ENCODE measurements around the gene ATXN1.

Gene ATXN1

DNA sequence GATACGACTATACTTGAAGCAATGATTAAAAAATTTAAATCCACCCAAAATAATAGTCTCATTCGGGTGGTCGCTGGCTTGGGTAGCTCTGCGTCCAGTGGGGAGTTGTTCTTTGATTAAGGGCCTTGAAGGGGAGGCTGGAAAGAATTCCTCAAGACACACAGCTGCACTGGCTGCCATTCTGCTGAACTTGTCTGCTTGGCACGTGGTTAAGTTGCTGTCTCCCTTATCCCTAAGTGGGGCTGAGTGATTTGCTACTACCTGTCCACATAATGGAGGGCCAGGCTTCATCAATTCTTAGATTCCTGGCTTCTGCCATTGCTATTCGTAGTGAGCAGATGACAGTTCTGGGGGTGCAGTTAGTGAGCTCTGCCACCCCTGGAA, 424.4 kb downstream of the ATXN1 start:
- Histone ChIP-seq H4K20me1 (ENCODE audit: low read depth, low read length) (no peaks in the 10 kb centered on the region), H3K9ac (ENCODE audit: low read length) (no peak overlapping the region), H3K9me3 (ENCODE audit: insufficient read depth, low read length) (no peaks in the 10 kb centered on the region), H3K9me2 (replicated peaks; ENCODE audit: insufficient read depth, low read length) (no peaks in the 10 kb centered on the region), H3K4me2 (ENCODE audit: low read depth, low read length, poor library complexity, severe bottlenecking) (no peak overlapping the region), H3K27me3 (ENCODE audit: low read length) (no peaks in the 10 kb centered on the region), H2AFZ (ENCODE audit: low read depth, low read length, severe bottlenecking) (no peak overlapping the region), H3K79me2 (ENCODE audit: insufficient read depth, low read length) (no peaks in the 10 kb centered on the region), H3K4me3 (ENCODE audit: insufficient read depth, low read length, poor library complexity, severe bottlenecking) (no peak overlapping the region), H3K36me3 (ENCODE audit: low read length) (no peaks in the 10 kb centered on the region), H3F3A (ENCODE audit: insufficient read depth) (no peaks in the 10 kb centered on the region), H3K27ac (ENCODE audit: low read depth, low read length) (no peak overlapping the region)
- TF ChIP-seq, protein P1, sequence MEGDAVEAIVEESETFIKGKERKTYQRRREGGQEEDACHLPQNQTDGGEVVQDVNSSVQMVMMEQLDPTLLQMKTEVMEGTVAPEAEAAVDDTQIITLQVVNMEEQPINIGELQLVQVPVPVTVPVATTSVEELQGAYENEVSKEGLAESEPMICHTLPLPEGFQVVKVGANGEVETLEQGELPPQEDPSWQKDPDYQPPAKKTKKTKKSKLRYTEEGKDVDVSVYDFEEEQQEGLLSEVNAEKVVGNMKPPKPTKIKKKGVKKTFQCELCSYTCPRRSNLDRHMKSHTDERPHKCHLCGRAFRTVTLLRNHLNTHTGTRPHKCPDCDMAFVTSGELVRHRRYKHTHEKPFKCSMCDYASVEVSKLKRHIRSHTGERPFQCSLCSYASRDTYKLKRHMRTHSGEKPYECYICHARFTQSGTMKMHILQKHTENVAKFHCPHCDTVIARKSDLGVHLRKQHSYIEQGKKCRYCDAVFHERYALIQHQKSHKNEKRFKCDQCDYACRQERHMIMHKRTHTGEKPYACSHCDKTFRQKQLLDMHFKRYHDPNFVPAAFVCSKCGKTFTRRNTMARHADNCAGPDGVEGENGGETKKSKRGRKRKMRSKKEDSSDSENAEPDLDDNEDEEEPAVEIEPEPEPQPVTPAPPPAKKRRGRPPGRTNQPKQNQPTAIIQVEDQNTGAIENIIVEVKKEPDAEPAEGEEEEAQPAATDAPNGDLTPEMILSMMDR (IDR thresholded peaks at IDR 0.05; ENCODE audit: insufficient read depth, low read length, poor library complexity, severe bottlenecking): no peak
- TF ChIP-seq EZH2phosphoT487 (conservative IDR thresholded peaks at IDR 0.05; ENCODE audit: low read length): no peak

DNA sequence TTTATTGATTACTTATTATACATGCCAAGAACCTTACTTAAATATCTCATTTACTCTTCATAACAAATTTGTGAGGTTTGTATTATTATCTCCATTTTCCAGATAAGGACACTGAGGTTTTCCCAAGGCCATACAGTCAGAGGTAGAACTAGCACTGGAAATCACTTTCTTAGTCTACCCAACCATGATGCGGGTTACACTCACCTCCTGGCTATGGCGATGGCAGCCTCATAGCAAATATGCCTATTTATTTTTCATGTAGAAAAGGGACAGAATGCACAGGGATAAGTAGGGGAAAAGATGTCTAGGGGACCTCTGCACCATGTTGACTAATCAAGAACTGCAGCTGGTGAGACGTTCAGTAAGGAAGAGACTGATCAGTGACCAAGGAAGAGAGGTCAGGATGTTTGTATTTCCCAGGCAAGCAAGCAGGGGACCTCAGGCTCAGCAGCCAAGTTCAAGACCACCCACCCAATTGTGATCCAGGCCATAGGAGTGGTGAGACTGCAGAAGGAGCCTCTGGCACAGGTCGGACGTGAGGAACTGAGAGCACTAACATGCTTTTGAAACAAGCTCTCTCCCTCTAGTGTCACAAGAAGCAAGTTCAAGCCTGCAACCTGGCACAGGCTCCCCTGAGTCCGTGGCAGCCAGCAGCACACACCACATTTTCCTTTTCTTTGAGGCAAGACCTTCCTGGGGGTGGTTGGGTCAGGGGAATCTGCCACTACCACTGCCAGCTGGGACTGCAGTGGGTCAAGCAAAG, 425.0 kb downstream of the ATXN1 start:
- H3K9me3 ChIP-seq (ENCODE audit: insufficient read depth, low read length): no peaks in the 10 kb centered on the region
- H4K20me1 ChIP-seq (ENCODE audit: low read depth, low read length): no peaks in the 10 kb centered on the region
- H3K9me2 ChIP-seq (replicated peaks; ENCODE audit: insufficient read depth, low read length): no peaks in the 10 kb centered on the region
- no peaks in the 10 kb centered on the region for H3K27me3 ChIP-seq (ENCODE audit: low read length)
- no peaks in the 10 kb centered on the region for H3K36me3 ChIP-seq (ENCODE audit: low read length)
- H3K9ac ChIP-seq (ENCODE audit: low read length): no peak overlapping the region
- no peak overlapping the region for H3K4me2 ChIP-seq (ENCODE audit: low read depth, low read length, poor library complexity, severe bottlenecking)
- H2AFZ ChIP-seq (ENCODE audit: low read depth, low read length, severe bottlenecking): no peak overlapping the region
- no peaks in the 10 kb centered on the region for H3F3A ChIP-seq (ENCODE audit: insufficient read depth)
- TF ChIP-seq, protein P1 (IDR thresholded peaks at IDR 0.05; ENCODE audit: insufficient read depth, low read length, poor library complexity, severe bottlenecking): no peak
- no peak for TF ChIP-seq EZH2phosphoT487 (conservative IDR thresholded peaks at IDR 0.05; ENCODE audit: low read length)
- H3K79me2 ChIP-seq (ENCODE audit: insufficient read depth, low read length): no peaks in the 10 kb centered on the region
- H3K27ac ChIP-seq (ENCODE audit: low read depth, low read length): no peak overlapping the region
- no peak overlapping the region for H3K4me3 ChIP-seq (ENCODE audit: insufficient read depth, low read length, poor library complexity, severe bottlenecking)

DNA sequence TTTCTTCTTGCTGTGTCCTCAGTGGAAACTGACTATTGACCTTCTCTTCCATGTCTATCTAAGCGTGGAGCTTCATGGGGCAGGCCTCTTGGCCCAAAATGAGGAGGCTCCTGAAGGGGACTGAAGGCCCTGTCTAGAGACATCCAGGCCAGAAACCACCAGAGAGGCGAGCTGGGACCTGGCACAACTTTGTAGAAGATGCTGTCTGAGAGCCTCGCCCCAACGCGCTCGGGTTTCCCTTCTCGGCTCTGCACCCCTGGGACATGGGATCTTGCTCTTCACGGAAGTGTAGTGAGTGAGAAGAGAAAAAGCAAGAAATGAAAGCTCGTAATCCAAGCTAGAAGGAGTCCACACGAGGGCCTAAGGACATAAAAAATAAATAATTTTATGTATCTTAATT, 426.1 kb downstream of the ATXN1 start:
- Histone ChIP-seq H2AFZ (ENCODE audit: low read depth, low read length, severe bottlenecking) (no peak overlapping the region), H3K4me2 (ENCODE audit: low read depth, low read length, poor library complexity, severe bottlenecking) (no peak overlapping the region), H3K9me2 (replicated peaks; ENCODE audit: insufficient read depth, low read length) (no peaks in the 10 kb centered on the region), H3K4me3 (ENCODE audit: insufficient read depth, low read length, poor library complexity, severe bottlenecking) (no peak overlapping the region), H3K9ac (ENCODE audit: low read length) (no peak overlapping the region), H4K20me1 (ENCODE audit: low read depth, low read length) (no peaks in the 10 kb centered on the region), H3K27me3 (ENCODE audit: low read length) (no peaks in the 10 kb centered on the region), H3K9me3 (ENCODE audit: insufficient read depth, low read length) (no peaks in the 10 kb centered on the region), H3K27ac (ENCODE audit: low read depth, low read length) (no peak overlapping the region), H3K79me2 (ENCODE audit: insufficient read depth, low read length) (no peaks in the 10 kb centered on the region), H3F3A (ENCODE audit: insufficient read depth) (no peaks in the 10 kb centered on the region), H3K36me3 (ENCODE audit: low read length) (no peaks in the 10 kb centered on the region)
- TF ChIP-seq, protein P1 (IDR thresholded peaks at IDR 0.05; ENCODE audit: insufficient read depth, low read length, poor library complexity, severe bottlenecking): no peak
